Measurements from ENCODE around the gene MICU1.

Gene MICU1

GRCh38 chr10:72587568-72587967, 38.3 kb downstream of the MICU1 start:
- no peak for TF ChIP-seq CTCF (IDR thresholded peaks at IDR 0.05; ENCODE audit: unreplicated experiment in 3 of 3)
- H3K4me3 Mint-ChIP-seq, result no peak overlapping the region
- H3K4me1 Mint-ChIP-seq, result no peaks in the 10 kb centered on the region
- H3K27me3 Mint-ChIP-seq (ENCODE audit: low read depth), result no peaks in the 10 kb centered on the region
- peaks cover 7% of the 10 kb centered on the region for H3K9me3 Mint-ChIP-seq
- H3K36me3 Mint-ChIP-seq (ENCODE audit: low read depth), result peaks cover 18% of the 10 kb centered on the region
- no peak overlapping the region for H3K27ac Mint-ChIP-seq

GRCh38 chr10:72574636-72575035, 51.2 kb downstream of the MICU1 start:
- H3K4me1 Mint-ChIP-seq, result peaks cover 12% of the 10 kb centered on the region
- no peak overlapping the region for H3K27ac Mint-ChIP-seq
- H3K27me3 Mint-ChIP-seq (ENCODE audit: low read depth), result no peaks in the 10 kb centered on the region
- peaks cover 3% of the 10 kb centered on the region for H3K36me3 Mint-ChIP-seq (ENCODE audit: low read depth)
- no peak for TF ChIP-seq CTCF (IDR thresholded peaks at IDR 0.05; ENCODE audit: unreplicated experiment in 3 of 3)
- no peak overlapping the region for H3K4me3 Mint-ChIP-seq
- H3K9me3 Mint-ChIP-seq, result no peaks in the 10 kb centered on the region

GRCh38 chr10:72573079-72573478, 52.8 kb downstream of the MICU1 start:
- Mint-ChIP-seq H3K9me3 (no peaks in the 10 kb centered on the region), H3K27ac (no peak overlapping the region), H3K27me3 (ENCODE audit: low read depth) (no peaks in the 10 kb centered on the region), H3K4me1 (peaks cover 17% of the 10 kb centered on the region), H3K4me3 (no peak overlapping the region), H3K36me3 (ENCODE audit: low read depth) (peaks cover 3% of the 10 kb centered on the region)
- no peak for TF ChIP-seq CTCF (IDR thresholded peaks at IDR 0.05; ENCODE audit: unreplicated experiment in 3 of 3)

GRCh38 chr10:72567889-72568640, 57.8 kb downstream of the MICU1 start:
- H3K27ac Mint-ChIP-seq, result no peak overlapping the region
- no peak overlapping the region for H3K4me3 Mint-ChIP-seq
- H3K36me3 Mint-ChIP-seq (ENCODE audit: low read depth), result peaks cover 27% of the 10 kb centered on the region
- no peaks in the 10 kb centered on the region for H3K9me3 Mint-ChIP-seq
- peaks cover 14% of the 10 kb centered on the region for H3K4me1 Mint-ChIP-seq
- no peaks in the 10 kb centered on the region for H3K27me3 Mint-ChIP-seq (ENCODE audit: low read depth)
- peak in 2 of 3 experiments; percentile 27 to 42 for TF ChIP-seq CTCF (IDR thresholded peaks at IDR 0.05; ENCODE audit: unreplicated experiment in 3 of 3)

- H3K27me3 Mint-ChIP-seq (ENCODE audit: low read depth), result no peaks in the 10 kb centered on the region
- TF ChIP-seq CTCF (IDR thresholded peaks at IDR 0.05; ENCODE audit: unreplicated experiment in 3 of 3), result no peak
- peaks cover 14% of the 10 kb centered on the region for H3K4me1 Mint-ChIP-seq
- peaks cover 34% of the 10 kb centered on the region for H3K36me3 Mint-ChIP-seq (ENCODE audit: low read depth)
- no peak overlapping the region for H3K27ac Mint-ChIP-seq
- no peaks in the 10 kb centered on the region for H3K9me3 Mint-ChIP-seq
- H3K4me3 Mint-ChIP-seq, result no peak overlapping the region
These were observed 58.5 kb downstream of the MICU1 start for GRCh38 chr10:72567421-72567820.

GRCh38 chr10:72564596-72564995, 61.3 kb downstream of the MICU1 start:
- TF ChIP-seq CTCF (IDR thresholded peaks at IDR 0.05; ENCODE audit: unreplicated experiment in 3 of 3), result no peak
- Mint-ChIP-seq H3K4me1 (peaks cover 7% of the 10 kb centered on the region), H3K27me3 (ENCODE audit: low read depth) (no peaks in the 10 kb centered on the region), H3K4me3 (no peak overlapping the region), H3K27ac (no peak overlapping the region), H3K36me3 (ENCODE audit: low read depth) (peaks cover 56% of the 10 kb centered on the region), H3K9me3 (peaks cover 5% of the 10 kb centered on the region)

Data from nephron (organoid).